Neural crest cell (in vitro differentiated cells): ENCODE measurements around the gene FCHSD2. TPM values are rescaled to one million over a fixed set of nuclear protein-coding genes. Genes with fewer than 3 reads are reported as not detected.

Source experiments
- DNase-seq: peaks from one replicate; pipeline ENCODE4 v3.0.0; 2021; ENCODE audit warnings: low read depth, mixed read lengths, low spot score
- H3K27ac Mint-ChIP-seq: one replicate; pipeline ENCODE4 v1.8.0; 2021; ENCODE audit warnings: mild to moderate bottlenecking, mixed read lengths; ENCODE audit not compliant: unreplicated experiment
- H3K27me3 Mint-ChIP-seq: 2 replicates; pipeline ENCODE4 v1.8.0; 2021; ENCODE audit warnings: low read depth, mild to moderate bottlenecking, mixed read lengths
- H3K36me3 Mint-ChIP-seq: 2 replicates; pipeline ENCODE4 v1.8.0; 2021; ENCODE audit warnings: low read depth, mild to moderate bottlenecking, mixed read lengths
- H3K4me1 Mint-ChIP-seq: 2 replicates; pipeline ENCODE4 v1.8.0; 2021; ENCODE audit warnings: mixed read lengths
- H3K4me3 Mint-ChIP-seq: one replicate; pipeline ENCODE4 v1.8.0; 2021; ENCODE audit warnings: mild to moderate bottlenecking, mixed read lengths
- H3K9me3 Mint-ChIP-seq: 2 replicates; pipeline ENCODE4 v1.8.0; 2021; ENCODE audit warnings: mixed read lengths
- total RNA-seq: library from RNA; stranded (reverse); gene quantifications from 2 replicates; pipeline ENCODE4 v1.2.1, GENCODE V29; 2021
- TF ChIP-seq, protein P1 (sequence below): fragments of 200-600 bp; sonication (generic); conservative IDR thresholded peaks from 2 replicates; pipeline ENCODE4 v1.5.0; 2021; ENCODE audit warnings: antibody characterized with exemption, mild to moderate bottlenecking

Gene FCHSD2
- total RNA-seq, 1 donor from 2014 or later = 34.4 TPM

DNA sequence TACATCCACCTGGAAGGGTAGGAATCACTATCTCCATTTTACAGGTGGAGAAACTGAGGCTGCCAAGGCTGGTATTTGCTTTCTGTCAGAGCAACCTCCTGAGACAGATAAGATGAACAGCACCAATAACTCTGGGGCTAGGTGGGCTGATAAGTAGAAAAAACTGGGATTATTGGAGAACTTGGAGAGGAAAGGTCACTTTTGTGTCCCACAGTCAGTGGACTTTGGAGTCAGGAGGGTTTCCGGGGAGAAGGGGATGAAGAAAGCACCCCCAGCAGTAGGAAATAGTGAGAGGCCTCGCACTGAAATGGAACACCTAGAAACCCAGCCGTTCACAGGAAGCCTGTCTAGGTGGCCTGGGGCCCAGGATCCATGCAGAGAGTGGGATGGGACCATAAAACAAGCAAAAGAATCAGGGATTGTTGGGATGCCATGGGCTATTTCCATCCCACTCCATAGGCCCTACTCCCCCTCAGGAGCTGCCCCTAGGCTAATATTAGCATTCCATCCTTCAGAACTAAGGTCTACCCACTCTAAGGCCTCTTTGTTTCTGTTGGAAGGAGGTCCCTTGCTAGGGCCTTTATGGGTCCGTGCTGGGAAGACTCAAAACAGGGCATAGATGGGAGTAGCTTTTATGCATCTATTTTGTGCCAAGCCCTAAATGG lies 31.0 kb upstream of the FCHSD2 start:
- Mint-ChIP-seq H3K27ac (no peak overlapping the region), H3K9me3 (no peaks in the 10 kb centered on the region), H3K4me3 (no peak overlapping the region), H3K36me3 (no peaks in the 10 kb centered on the region), H3K27me3 (peaks cover under 1% of the 10 kb centered on the region), H3K4me1 (peaks cover 12% of the 10 kb centered on the region)
- TF ChIP-seq, protein P1, sequence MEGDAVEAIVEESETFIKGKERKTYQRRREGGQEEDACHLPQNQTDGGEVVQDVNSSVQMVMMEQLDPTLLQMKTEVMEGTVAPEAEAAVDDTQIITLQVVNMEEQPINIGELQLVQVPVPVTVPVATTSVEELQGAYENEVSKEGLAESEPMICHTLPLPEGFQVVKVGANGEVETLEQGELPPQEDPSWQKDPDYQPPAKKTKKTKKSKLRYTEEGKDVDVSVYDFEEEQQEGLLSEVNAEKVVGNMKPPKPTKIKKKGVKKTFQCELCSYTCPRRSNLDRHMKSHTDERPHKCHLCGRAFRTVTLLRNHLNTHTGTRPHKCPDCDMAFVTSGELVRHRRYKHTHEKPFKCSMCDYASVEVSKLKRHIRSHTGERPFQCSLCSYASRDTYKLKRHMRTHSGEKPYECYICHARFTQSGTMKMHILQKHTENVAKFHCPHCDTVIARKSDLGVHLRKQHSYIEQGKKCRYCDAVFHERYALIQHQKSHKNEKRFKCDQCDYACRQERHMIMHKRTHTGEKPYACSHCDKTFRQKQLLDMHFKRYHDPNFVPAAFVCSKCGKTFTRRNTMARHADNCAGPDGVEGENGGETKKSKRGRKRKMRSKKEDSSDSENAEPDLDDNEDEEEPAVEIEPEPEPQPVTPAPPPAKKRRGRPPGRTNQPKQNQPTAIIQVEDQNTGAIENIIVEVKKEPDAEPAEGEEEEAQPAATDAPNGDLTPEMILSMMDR = no peak
- no peak for DNase-seq

DNA sequence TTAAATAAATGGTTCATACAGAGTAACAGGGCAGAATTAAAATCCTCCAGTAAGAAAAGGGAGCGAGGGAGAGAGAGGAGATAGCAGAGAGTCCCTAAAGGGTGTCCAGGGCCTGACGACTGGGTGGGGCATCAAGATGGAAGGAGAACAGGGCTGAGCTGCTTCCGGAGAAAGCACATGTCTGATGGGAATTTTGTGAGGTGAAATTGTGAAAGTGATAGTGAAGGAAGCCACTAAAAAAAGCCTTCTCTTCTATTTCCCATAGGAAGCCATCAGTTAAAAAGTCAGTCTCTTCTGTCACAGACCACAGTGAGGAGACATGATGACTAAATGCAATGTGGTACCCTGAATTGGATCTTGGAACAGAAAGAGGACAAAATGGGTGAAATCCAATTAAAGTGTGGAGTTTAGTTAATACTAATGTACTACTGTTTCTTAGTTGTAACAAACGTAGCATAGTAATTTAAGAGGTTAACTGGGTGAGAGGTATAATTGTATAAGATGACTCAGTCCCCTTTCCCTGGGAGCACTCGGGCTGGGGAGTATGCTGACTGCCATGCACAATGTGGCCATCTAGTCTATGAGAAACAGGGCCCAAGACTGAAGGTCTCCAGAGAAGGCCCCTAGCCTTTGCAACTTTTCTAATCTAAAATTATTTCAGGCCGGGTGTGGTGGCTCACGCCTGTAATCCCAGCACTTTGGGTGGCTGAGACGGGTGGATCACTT lies 29.5 kb upstream of the FCHSD2 start:
- DNase-seq = no peak
- H3K36me3 Mint-ChIP-seq = no peaks in the 10 kb centered on the region
- peaks cover 12% of the 10 kb centered on the region for H3K4me1 Mint-ChIP-seq
- no peak overlapping the region for H3K27ac Mint-ChIP-seq
- TF ChIP-seq, protein P1 = no peak
- H3K9me3 Mint-ChIP-seq = no peaks in the 10 kb centered on the region
- no peak overlapping the region for H3K4me3 Mint-ChIP-seq
- H3K27me3 Mint-ChIP-seq = no peaks in the 10 kb centered on the region

DNA sequence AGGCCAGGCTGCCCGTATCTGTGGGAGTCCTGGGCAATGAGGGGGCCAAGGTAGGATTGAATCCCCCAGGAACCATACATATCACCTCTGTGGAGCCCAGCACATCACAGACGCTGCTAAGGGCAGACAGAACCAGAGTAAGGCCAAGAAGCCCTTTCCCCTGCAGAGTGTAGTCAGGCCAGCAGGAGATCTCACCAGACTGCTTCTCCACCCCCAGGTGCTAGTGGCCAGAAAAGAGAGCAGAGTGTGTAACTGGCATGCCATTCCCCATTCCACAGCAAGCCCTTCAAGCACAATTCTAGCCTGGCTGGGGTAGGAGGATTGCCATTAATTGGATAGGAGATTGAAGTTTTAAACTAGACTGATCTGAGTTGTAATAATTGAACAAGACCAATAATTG lies 28.0 kb upstream of the FCHSD2 start:
- Mint-ChIP-seq H3K4me1 (peaks cover 12% of the 10 kb centered on the region), H3K27ac (no peak overlapping the region), H3K27me3 (no peaks in the 10 kb centered on the region), H3K36me3 (no peaks in the 10 kb centered on the region), H3K4me3 (no peak overlapping the region), H3K9me3 (no peaks in the 10 kb centered on the region)
- no peak for DNase-seq
- TF ChIP-seq, protein P1 = no peak

DNA sequence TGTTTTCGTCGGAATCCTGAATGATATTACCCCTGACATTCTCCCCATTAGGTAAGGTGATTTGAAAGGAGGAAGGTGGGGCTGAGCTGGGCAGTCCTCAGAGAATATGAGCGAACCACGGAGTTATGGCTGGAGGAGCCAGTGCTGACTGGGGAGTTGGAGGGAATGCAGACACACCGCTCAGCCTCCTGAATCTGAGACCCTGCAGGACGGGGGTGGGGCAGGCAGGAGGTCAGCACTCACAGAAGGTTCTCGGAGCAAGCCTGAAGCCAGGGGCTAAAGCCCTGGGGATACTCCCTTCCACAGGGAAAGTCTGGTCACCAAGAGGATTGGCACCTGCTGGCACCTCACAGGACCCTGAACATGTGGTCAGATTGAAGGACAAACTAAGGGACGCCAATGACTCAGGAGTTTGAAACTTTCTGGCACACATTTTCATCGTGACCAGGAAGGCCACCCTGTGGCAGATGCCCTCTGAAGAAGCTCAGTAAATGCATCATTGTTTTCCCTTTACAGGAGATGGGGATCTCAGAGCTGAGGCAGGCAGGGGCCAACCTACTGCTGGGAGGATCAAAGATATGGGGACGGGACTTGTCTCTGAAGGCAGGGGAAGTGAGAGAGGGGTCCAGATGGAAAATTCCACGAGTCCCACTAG lies 26.9 kb upstream of the FCHSD2 start:
- H3K27ac Mint-ChIP-seq = no peak overlapping the region
- H3K4me1 Mint-ChIP-seq = peaks cover 12% of the 10 kb centered on the region
- H3K27me3 Mint-ChIP-seq = no peaks in the 10 kb centered on the region
- DNase-seq = no peak
- no peaks in the 10 kb centered on the region for H3K36me3 Mint-ChIP-seq
- H3K4me3 Mint-ChIP-seq = no peak overlapping the region
- TF ChIP-seq, protein P1 = no peak
- H3K9me3 Mint-ChIP-seq = no peaks in the 10 kb centered on the region

DNA sequence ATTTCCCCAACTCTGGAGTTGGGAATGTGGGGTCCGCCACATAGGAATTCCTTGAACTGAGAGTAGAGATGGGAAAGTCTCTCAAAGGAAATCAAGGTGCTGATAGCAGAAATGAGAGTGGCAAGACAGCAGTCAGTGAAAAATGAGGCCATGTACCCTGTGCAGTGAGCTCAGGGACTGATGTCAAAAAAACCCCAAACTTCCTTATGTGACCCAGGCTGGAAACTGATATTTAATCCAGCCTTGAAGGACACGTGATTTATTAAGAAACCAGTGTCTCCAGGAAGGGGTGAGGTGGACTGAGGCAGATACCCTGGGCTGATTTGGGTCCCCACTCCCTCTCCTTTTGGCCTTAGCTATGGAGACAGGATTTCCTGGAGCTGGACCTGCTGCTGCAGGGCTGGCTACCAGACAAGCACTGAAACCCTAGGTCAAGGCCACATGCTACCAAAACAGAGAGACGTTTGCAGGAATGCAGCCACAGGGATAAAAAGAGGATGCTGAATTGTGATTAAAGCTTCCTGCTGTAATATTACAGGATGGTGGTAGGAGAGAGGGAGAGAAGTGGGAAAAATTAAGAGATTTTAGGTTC lies 25.3 kb upstream of the FCHSD2 start:
- Mint-ChIP-seq H3K27ac (no peak overlapping the region), H3K4me1 (peaks cover 8% of the 10 kb centered on the region), H3K36me3 (no peaks in the 10 kb centered on the region), H3K27me3 (no peaks in the 10 kb centered on the region), H3K4me3 (no peak overlapping the region), H3K9me3 (no peaks in the 10 kb centered on the region)
- no peak for DNase-seq
- TF ChIP-seq, protein P1 = no peak
